ENCODE results near the gene LARP1. TPM values are rescaled to one million over a fixed set of nuclear protein-coding genes. Genes with fewer than 3 reads are reported as not detected.

LARP1 gene
- total and polyA plus RNA-seq, 9 of the 15 experiments (the other 6 are each of a cell fraction or from before 2014, with no cell fraction given) = 22.6 to 300 (median 92.0) TPM

DNA sequence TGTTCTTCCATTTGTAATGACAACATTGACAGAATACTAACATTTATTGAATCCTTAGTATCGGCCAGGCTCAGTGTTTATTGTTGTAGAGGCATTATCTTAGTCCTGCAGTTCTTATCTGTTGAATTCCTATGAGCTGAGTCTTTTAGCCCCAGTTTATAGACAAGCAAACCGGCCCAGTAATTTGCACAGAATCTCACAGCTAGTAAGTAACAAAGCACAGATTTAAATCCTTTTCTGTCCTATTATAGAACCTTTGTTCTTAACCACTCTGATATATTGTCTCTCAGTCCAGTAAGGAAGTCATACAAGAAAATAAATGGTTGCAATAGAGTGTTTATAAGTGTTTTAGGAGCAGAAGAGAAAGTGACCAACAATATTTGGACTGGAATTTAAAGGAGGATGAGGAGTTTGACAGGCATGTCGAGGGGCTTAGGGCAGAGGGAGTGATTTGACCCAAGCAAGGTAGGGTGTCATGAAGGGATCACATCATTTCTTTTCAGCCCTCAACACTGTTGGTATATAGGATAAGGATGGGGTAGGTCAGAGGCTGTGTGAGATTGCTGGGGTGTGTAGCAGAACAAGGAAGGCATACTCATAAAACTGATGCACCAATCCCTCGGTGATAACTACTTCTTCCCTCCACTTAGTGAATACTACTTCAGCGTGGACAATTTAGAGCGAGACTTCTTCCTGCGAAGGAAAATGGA, 39.5 kb downstream of the LARP1 start:
- Histone ChIP-seq H4K20me1 (replicated peaks; ENCODE audit: control insufficient read depth, insufficient read depth, low read length) (peaks cover 11% of the 10 kb centered on the region; the same call in 1 of the 2 replicates), H2AFZ (ENCODE audit: low read depth, low read length) (no peak overlapping the region), H3K4me2 (ENCODE audit: insufficient read depth, low read length) (no peak overlapping the region), H3K9me1 (ENCODE audit: control insufficient read depth, insufficient read depth, low read length) (peaks cover 4% of the 10 kb centered on the region), H3K4me1 (replicated peaks in 1 of 2; ENCODE audit: control insufficient read depth in 2 of 2, insufficient read depth in 2 of 2, low read length in 2 of 2) (no peaks in the 10 kb centered on the region; a peak in 1 of 5 replicates), H3K79me2 (ENCODE audit: control insufficient read depth, insufficient read depth, low read length) (peaks cover 59% of the 10 kb centered on the region), H3K27ac (ENCODE audit: extremely low read depth, low read depth, low read length) (no peak overlapping the region), H3K36me3 (ENCODE audit: control insufficient read depth, insufficient read depth, low read length) (peaks cover 93% of the 10 kb centered on the region), H3K9me3 (replicated peaks; ENCODE audit: control insufficient read depth, insufficient read depth, low read depth, low read length) (no peaks in the 10 kb centered on the region), H3K9ac (ENCODE audit: insufficient read depth in 1 of 2, low read depth in 2 of 2, low read length in 2 of 2) (no peak overlapping the region), H3K4me3 (no peak overlapping the region), H3K27me3 (ENCODE audit: control insufficient read depth in 2 of 2, insufficient read depth in 2 of 2, low read length in 2 of 2) (no peaks in the 10 kb centered on the region)
- ATAC-seq (no peak), FAIRE-seq (no peak), DNase-seq (ENCODE audit: extremely low read depth in 1 of 4, low spot score in 3 of 4) (no peak)
- ChIA-PET CTCF (ENCODE audit: low intra/inter-chr PET ratio) (no interaction called here), POLR2A (interaction anchor here (0.9 kb wide), 1 partner anchor 34 kb away, joined by 3 read pairs; no protein-coding TSS in a partner anchor)
- in situ Hi-C loops (cut with MboI) = no loop called here
- TSS peak; percentile 12 for BruUV-seq (replicated peaks)
- TF ChIP-seq KDM1A (IDR thresholded peaks at IDR 0.05) (peak; percentile 61 to 65), NCOR1 (IDR thresholded peaks at IDR 0.05) (no peak), FOSL1 (tag; conservative IDR thresholded peaks at IDR 0.05) (peak; percentile 82)
- intact Hi-C loops (cut with micrococcal nuclease) = no loop called here
- WGBS (ENCODE audit: insufficient coverage, low coverage, missing lambda C conversion rate) = 68% methylated on average over 7 of the region's 7 CpGs

DNA sequence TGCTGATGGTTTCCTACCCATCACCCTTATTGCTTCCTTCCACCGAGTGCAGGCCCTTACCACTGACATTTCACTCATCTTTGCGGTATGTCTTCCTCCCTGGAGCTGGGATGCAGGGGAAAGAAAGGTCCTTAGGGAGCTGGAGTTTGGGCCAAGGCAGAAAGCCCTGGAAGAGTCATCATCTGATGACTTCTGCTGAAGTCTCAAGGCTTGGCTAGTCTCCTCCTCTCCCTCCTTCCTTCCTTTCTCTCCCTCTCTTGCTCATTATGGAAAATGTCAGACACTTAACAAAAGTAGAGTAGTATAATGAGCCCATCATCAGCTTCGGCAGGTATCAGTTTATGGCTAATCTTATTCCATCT, 40.0 kb downstream of the LARP1 start:
- Histone ChIP-seq H3K79me2 (ENCODE audit: control insufficient read depth, insufficient read depth, low read length) (peaks cover 54% of the 10 kb centered on the region; the same call in 2 of the 3 replicates), H3K36me3 (ENCODE audit: control insufficient read depth, insufficient read depth, low read length) (peaks cover 93% of the 10 kb centered on the region), H3K4me3 (no peak overlapping the region), H3K9me1 (ENCODE audit: control insufficient read depth, insufficient read depth, low read length) (peaks cover 4% of the 10 kb centered on the region), H3K27me3 (ENCODE audit: control insufficient read depth in 2 of 2, insufficient read depth in 2 of 2, low read length in 2 of 2) (no peaks in the 10 kb centered on the region), H2AFZ (ENCODE audit: low read depth, low read length) (no peak overlapping the region), H4K20me1 (replicated peaks; ENCODE audit: control insufficient read depth, insufficient read depth, low read length) (peaks cover 6% of the 10 kb centered on the region; the same call in 1 of the 2 replicates), H3K4me2 (ENCODE audit: insufficient read depth, low read length) (no peak overlapping the region), H3K27ac (ENCODE audit: extremely low read depth, low read depth, low read length) (no peak overlapping the region), H3K4me1 (replicated peaks in 1 of 2; ENCODE audit: control insufficient read depth in 2 of 2, insufficient read depth in 2 of 2, low read length in 2 of 2) (no peaks in the 10 kb centered on the region; a peak in 1 of 5 replicates), H3K9me3 (replicated peaks; ENCODE audit: control insufficient read depth, insufficient read depth, low read depth, low read length) (no peaks in the 10 kb centered on the region), H3K9ac (ENCODE audit: insufficient read depth in 1 of 2, low read depth in 2 of 2, low read length in 2 of 2) (no peak overlapping the region)
- CTCF ChIA-PET (ENCODE audit: low intra/inter-chr PET ratio) = no interaction called here
- WGBS (ENCODE audit: insufficient coverage, low coverage, missing lambda C conversion rate) = 91% methylated on average over 2 of the region's 3 CpGs
- POLR2A ChIA-PET = no interaction called here
- DNase-seq (ENCODE audit: extremely low read depth in 1 of 4, low spot score in 3 of 4) = no peak
- intact Hi-C loops (cut with micrococcal nuclease) (no loop called here), in situ Hi-C loops (cut with MboI) (no loop called here)
- no peak for ATAC-seq
- FAIRE-seq = no peak
- no TSS peak for BruUV-seq (replicated peaks)
- no peak for TF ChIP-seq U2AF2 (optimal IDR thresholded peaks at IDR 0.05; ENCODE audit: low read depth, low read length)
- TF ChIP-seq ZNF444 (CRISPR knock-in tag; IDR thresholded peaks at IDR 0.05) = no peak
- no peak for TF ChIP-seq STAT5B (CRISPR knock-in tag; IDR thresholded peaks at IDR 0.05)
- TF ChIP-seq XRCC4 (IDR thresholded peaks at IDR 0.05; ENCODE audit: extremely low read depth, insufficient read depth, insufficient read length) = no peak
- no peak for TF ChIP-seq POLR2A (conservative IDR thresholded peaks at IDR 0.05)
- TF ChIP-seq, protein P1, sequence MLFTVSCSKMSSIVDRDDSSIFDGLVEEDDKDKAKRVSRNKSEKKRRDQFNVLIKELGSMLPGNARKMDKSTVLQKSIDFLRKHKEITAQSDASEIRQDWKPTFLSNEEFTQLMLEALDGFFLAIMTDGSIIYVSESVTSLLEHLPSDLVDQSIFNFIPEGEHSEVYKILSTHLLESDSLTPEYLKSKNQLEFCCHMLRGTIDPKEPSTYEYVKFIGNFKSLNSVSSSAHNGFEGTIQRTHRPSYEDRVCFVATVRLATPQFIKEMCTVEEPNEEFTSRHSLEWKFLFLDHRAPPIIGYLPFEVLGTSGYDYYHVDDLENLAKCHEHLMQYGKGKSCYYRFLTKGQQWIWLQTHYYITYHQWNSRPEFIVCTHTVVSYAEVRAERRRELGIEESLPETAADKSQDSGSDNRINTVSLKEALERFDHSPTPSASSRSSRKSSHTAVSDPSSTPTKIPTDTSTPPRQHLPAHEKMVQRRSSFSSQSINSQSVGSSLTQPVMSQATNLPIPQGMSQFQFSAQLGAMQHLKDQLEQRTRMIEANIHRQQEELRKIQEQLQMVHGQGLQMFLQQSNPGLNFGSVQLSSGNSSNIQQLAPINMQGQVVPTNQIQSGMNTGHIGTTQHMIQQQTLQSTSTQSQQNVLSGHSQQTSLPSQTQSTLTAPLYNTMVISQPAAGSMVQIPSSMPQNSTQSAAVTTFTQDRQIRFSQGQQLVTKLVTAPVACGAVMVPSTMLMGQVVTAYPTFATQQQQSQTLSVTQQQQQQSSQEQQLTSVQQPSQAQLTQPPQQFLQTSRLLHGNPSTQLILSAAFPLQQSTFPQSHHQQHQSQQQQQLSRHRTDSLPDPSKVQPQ (CRISPR knock-in tag; IDR thresholded peaks at IDR 0.05; ENCODE audit: borderline replicate concordance) = no peak
- TF ChIP-seq GTF2A2 (tag; IDR thresholded peaks at IDR 0.05) = no peak
- no peak for TF ChIP-seq ZKSCAN8 (CRISPR knock-in tag; IDR thresholded peaks at IDR 0.05)
- no peak for TF ChIP-seq SMAD1 (IDR thresholded peaks at IDR 0.05; ENCODE audit: low read depth, low read length, partially characterized antibody)
